ENCODE data around the gene PRRX2.

Gene PRRX2

GRCh38 chr9:129682381-129682780, 16.9 kb downstream of the PRRX2 start:
- DNase-seq, result no peak

DNA sequence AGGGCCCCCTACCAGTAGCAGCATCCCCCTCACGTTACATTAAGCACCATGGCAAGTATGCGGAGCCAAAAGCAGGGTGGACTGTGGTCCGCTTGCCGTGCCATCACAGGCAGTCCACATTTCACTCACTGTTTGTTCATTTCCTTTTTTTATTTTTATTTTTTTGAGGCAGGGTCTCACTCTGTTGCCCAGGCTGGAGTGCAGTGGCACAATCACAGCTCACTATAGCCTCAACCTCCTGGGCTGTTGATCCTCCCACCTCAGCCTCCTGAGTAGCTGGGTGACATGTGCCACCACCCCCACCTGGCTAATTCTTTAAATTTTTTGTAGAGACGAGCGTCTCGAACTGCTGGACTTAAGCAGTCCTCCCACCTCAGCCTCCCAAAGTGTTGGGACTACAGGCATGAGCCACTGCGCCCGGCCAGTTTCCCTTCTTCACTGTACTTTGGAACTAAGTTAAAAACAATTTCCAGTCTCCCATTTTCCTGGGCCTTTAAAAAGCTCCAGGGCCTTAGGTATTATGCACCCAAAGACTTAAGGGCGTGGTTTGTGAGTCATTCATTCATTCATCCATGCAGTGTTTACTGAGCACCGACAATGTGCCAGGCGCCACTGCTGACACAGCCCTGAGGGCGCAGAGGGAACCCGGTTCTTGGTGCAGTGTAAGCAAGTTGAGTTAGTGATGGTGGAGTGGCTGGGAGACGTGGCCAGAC, 19.9 kb downstream of the PRRX2 start:
- no peak for DNase-seq

GRCh38 chr9:129685933-129686259, 20.4 kb downstream of the PRRX2 start:
- no peak for DNase-seq

- no peak for DNase-seq
These were observed 21.3 kb downstream of the PRRX2 start for GRCh38 chr9:129686736-129687135.

DNA sequence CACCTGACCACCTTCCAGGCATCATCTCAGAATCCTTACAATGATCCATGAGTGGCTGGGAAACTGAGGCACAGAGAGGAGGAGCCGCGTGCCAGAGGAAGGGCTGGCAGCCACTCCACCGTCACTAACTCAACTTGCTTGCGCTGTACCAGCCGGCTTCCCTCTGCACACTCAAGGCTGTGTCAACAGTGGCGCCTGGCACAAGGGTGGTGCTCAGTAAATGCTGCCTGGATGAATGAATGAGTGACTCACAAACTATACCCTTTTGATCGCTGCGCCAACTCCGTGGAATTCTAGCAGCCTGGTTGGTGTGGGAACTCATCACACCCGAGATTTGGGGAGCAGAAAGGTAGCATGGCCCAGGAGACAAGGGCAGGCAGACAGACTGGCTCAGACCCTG, 21.9 kb downstream of the PRRX2 start:
- no peak for DNase-seq

DNA sequence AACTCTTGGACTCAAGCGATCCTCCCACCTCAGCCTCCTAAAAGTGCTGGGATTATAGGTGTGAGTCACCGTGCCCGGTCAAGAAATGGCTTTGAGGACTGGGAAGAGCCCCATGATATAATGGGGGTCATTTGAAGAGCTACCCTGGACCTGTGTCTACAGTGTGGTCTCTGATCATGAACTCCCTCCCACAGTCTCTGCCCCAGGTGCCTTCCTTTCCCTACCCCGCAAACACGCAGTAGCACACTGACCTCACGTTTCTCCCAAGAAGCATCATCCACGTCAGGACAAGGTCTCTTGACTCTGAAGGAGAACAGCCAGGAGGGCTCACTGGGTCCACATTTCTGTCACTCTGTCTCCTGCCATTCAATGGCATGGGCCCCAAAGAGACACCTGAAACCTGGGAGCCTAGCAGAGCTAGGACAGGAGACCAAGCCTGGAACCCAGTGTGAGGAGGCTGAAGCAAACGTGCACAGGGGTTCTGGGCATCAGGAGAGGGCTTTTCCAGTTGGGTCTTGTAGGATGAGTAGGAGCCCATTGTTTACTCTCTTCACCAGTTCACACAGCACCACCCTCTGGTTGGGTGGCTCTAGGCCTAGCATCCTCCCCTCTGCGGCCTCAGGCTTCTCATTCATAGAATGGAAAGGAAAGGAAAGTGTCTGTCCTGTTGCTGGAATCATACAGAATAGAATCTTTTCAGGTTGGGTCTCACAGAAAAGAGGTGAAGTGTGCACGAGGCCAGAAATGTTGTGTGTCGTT, 23.0 kb downstream of the PRRX2 start:
- no peak for DNase-seq

- no peak for DNase-seq
These were observed 27.1 kb downstream of the PRRX2 start for GRCh38 chr9:129692534-129692933.

- DNase-seq, result no peak
These were observed 28.3 kb downstream of the PRRX2 start for GRCh38 chr9:129693741-129694140.

DNA sequence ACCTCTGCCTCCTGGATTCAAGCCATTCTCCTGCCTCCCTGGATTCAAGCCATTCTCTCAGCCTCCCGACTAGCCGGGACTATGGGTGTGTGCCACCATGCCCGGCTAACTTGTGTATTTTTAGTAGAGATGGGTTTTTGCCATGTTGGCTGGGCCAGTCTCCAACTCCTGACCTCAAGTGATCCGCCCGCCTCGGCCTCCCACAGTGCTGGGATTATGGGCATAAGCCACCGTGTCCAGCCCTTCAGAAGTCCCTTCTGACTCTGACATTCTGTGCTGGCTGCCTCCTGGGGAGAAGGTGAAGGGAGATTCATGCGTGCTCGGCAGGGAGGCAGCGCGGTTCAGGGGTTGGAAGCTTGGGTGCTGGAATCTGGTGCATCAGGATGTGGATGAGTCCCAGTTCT, 28.8 kb downstream of the PRRX2 start:
- DNase-seq, result no peak

GRCh38 chr9:129695870-129696269, 30.4 kb downstream of the PRRX2 start:
- no peak for DNase-seq

- no peak for DNase-seq
These were observed 31.7 kb downstream of the PRRX2 start for GRCh38 chr9:129696944-129697655.

DNA sequence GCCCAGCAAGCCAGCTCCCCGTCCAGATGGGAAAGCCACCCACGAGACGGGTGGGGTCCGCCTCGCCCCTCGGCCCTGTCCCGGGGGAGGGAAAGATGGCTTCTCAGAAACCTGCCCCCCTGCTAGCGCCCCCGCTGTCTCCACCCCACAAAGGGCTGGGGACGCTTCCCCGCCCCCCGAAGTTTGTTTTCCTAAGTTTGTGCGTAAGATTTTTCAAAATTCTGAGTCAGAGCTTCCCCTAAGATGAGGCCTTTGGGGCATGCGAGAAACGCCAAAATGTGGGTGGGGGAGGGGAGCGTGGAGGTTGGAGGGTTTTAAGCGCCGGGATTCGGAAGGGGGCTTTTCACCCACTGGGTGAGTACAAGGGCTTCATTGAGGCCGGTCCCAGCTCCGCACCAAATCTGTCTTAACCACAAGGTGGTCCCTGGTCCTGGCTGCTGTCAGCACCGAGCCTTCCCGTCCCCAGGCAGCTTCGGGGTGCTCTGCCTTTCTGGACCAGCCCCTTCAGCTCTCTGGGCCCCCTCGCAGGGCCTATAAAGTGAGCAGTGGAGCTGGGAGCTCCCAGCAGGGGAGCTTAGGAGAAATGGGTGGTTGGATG, 32.3 kb downstream of the PRRX2 start:
- peak; percentile 28 for DNase-seq

- no peak for DNase-seq
These were observed 32.9 kb downstream of the PRRX2 start for GRCh38 chr9:129698254-129698757.

GRCh38 chr9:129701054-129701453, 35.6 kb downstream of the PRRX2 start:
- DNase-seq, result no peak

GRCh38 chr9:129701549-129701948, 36.1 kb downstream of the PRRX2 start:
- no peak for DNase-seq

DNA sequence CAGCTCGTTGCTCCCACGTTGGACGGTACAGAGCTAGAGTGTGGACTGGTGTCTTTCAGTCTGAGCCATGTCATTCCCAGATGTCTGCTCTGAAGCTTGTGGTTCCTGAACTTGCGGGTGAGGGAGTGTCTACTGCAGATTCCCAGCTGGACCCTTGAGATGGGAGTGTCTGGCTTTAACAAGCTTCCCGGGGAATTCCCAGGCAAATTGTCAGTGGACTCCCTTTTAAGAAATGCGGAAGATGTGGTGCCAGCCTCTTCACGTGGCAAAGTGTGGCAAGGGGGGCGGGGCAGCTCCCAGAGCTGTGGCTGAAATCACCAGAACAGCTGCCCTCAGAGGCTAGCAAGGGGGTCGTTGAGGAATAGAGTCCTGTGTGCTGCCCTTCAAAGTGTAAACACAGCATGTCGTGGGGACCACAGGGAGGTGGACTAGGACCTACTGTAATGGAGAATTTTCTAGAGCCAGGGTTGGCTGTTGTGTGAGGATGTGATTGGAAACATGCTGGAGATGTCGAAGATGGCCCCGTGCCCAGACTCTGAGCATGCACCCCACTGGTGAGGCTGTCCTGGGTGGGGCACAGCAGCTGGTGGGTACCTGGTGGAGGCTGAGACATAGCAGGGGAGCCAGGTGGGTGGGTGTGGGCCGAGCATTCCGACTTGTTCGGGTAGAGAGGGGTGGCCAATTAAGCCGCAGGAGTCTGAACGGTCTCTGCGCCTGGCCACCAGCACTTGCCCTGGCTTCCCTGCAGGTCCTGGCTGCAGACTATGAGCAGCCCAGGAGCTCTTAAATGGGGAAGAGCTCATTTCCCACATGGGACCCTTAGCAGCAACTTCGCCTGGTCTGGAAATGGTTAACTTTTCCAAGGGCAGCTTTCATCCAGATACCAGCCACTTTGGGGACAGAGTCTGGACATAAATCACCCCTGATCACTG, 37.4 kb downstream of the PRRX2 start:
- no peak for DNase-seq

DNA sequence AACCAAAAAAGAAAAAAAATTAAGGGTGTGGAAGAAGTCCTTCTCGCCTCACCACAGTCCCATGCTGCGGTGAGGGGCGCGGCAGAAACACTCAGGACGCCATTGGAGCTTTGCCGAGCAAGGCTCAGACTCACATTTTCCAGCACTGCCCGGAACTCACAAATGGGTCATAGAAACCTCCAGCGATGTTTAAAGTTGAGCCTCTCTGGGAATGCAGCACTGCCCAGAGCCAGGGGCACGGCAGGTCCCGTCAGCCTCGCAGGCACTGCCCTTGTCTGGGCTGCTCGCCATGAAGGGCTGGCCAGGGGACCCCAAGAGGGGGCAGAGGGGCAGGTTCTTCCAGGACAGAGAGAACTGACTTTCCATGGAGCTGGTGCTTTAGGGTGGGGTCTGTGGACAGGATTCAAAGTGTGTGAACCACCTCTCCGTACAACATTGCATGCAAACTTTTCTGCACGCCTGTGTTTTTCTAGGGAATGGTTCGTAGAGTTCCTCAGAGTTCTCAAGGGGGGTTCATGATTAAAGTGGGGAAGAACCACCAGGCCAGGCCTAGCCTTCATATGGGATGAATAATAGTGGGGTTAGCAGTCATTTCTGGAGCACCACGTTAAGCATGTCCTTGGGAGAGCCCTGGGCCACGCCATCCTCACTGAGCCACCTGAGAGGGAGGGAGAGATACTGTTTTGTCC, 38.4 kb downstream of the PRRX2 start:
- DNase-seq, result no peak

DNA sequence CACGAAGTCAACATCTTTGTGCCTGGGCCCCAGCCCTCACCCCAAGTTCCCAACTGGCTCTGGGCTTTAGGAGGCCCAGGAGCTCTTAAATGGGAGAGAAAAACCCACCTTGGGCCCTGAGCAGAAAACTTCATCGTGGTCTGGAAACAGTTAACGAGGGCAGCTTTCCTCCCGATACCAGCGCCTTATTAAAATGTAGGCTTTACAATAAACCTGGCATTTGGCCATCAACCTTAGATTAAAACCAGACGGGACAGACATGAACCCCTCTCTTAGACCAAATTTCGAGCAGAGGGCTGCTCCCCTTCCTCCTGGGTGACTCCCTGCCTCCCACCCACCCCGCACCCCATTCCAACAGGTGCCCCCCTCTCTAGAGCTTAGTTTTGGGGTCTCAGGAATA, 39.4 kb downstream of the PRRX2 start:
- DNase-seq, result no peak

DNA sequence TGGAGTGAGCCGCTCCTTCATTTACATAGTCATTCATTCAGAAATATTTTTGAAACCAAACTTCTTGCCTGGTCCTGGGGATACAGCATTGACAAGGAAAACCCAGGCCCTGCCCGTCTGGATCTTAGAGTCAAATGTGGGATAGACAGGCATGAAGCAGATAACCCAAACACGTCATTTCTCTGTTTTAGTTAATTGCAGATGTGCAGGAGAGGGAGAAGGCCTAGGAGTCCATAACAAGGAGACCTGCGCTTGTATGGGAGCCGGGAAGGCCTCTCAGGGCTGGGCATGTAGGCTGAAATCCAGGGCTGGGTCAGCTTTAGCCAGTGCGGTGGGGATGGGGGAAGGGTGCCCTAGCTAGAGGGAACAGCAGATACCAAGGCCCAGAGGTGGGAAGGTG, 43.3 kb downstream of the PRRX2 start:
- DNase-seq, result no peak

GRCh38 chr9:129709438-129710168, 44.2 kb downstream of the PRRX2 start:
- DNase-seq, result no peak

DNA sequence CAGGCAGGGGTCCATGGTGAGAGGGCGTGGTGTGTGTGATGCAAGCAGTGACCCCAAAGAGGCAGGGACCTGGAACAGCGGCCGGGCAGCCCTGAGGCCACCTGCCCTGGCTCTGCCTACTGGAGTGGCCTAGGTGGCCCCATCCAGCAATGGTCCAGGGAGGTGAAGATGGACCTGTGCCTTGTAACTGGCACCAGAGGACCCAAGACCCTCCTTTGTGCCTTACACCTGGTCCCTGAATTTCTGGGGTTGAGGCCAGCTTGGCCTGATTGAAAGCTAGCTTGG, 44.7 kb downstream of the PRRX2 start:
- DNase-seq, result no peak

Measured in activated CD4-positive, alpha-beta T cell treated with anti-CD3 and anti-CD28 coated beads, Interleukin-2, Interleukin-6, amounts not matched to agents 100 ng/mL and 50 ng/mL, durations not matched to agents 16 hours and 8 hours (primary cell).